Measurements from ENCODE around the gene KRT12.
A peak's percentile ranks its signal among the peaks of the same experiment; 100 is the strongest.

Gene KRT12

DNA sequence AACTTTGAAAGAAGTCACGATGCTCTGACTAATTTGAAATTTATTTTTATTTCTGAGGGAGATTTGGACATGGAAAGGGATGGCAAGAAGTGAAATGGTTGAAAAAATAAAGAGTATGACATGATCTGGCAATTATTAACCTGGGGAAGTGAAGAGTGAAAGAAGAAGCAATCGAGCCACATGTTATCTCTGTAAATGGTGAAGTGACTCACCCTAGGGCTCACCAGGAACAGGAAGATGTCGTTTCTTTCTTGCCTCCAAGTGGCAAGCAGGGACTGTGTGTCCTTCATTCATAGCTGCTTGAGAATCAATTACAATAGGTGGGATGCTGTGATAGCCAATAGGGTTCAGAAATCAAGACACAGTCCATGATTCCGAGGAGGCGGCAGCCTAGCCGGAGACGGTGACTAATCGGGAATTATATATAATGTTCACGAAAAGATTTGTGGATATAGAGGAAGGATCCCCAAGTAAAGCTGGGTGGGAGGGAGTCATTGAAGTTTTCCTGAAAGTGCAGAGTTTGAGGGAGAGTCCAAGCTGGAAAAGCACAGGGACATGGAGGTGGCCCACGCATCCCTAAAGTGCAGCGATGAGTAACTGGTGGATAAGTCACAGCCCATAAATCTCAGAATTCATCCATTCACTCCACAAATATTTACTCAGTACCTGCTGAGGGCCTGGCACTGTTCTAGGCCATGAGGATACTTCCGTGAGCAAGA lies 36.3 kb upstream of the KRT12 start:
- Mint-ChIP-seq H3K9me3 (no peaks in the 10 kb centered on the region), H3K36me3 (ENCODE audit: low read depth) (no peaks in the 10 kb centered on the region), H3K27me3 (ENCODE audit: low read depth) (peaks cover 13% of the 10 kb centered on the region)

DNA sequence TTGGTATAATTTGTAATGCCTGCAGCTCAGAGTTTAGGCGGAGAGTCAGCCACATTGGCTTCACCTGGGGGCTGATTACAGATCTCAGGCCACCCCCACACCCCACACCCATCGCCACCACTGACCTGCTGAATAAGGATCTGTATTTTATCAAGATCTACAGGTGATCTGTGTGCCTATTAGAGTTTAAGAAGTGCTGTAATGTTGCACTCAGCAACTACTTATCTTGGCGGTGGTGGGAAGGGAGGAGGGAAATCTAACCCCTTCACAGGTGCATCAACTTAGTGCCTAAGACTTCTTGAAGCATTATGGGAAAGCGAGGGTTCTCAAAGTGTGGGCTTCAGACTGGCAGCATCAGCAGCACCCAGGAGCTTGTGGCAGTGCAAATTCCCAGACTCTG lies 35.5 kb upstream of the KRT12 start:
- H3K27me3 Mint-ChIP-seq (ENCODE audit: low read depth) = peaks cover 13% of the 10 kb centered on the region
- H3K9me3 Mint-ChIP-seq = no peaks in the 10 kb centered on the region
- H3K27ac Mint-ChIP-seq = no peak overlapping the region
- H3K36me3 Mint-ChIP-seq (ENCODE audit: low read depth) = no peaks in the 10 kb centered on the region
- H3K4me1 Mint-ChIP-seq = no peaks in the 10 kb centered on the region
- H3K4me3 Mint-ChIP-seq = no peak overlapping the region
- TF ChIP-seq CTCF (IDR thresholded peaks at IDR 0.05; ENCODE audit: unreplicated experiment in 3 of 3) = no peak

More for the DNA sequence above, 36.3 kb upstream of the KRT12 start:
- Mint-ChIP-seq H3K4me3 (no peak overlapping the region), H3K4me1 (peaks cover under 1% of the 10 kb centered on the region), H3K27ac (peak overlapping the region; percentile 14 to 74 (median 28))
- TF ChIP-seq CTCF (IDR thresholded peaks at IDR 0.05; ENCODE audit: unreplicated experiment in 3 of 3) = no peak

- Mint-ChIP-seq H3K4me3 (no peak overlapping the region), H3K27ac (no peak overlapping the region), H3K36me3 (ENCODE audit: low read depth) (no peaks in the 10 kb centered on the region)
Observed at GRCh38 chr17:40901981-40902474, 35.0 kb upstream of the KRT12 start.

GRCh38 chr17:40900809-40901356 lies 33.9 kb upstream of the KRT12 start:
- Mint-ChIP-seq H3K9me3 (no peaks in the 10 kb centered on the region), H3K4me1 (no peaks in the 10 kb centered on the region), H3K36me3 (ENCODE audit: low read depth) (no peaks in the 10 kb centered on the region), H3K27ac (no peak overlapping the region), H3K27me3 (ENCODE audit: low read depth) (peaks cover 11% of the 10 kb centered on the region), H3K4me3 (no peak overlapping the region)
- no peak for TF ChIP-seq CTCF (IDR thresholded peaks at IDR 0.05; ENCODE audit: unreplicated experiment in 3 of 3)

More at GRCh38 chr17:40901981-40902474, 35.0 kb upstream of the KRT12 start:
- Mint-ChIP-seq H3K27me3 (ENCODE audit: low read depth) (peaks cover 13% of the 10 kb centered on the region), H3K9me3 (no peaks in the 10 kb centered on the region), H3K4me1 (no peaks in the 10 kb centered on the region)
- no peak for TF ChIP-seq CTCF (IDR thresholded peaks at IDR 0.05; ENCODE audit: unreplicated experiment in 3 of 3)

- no peak overlapping the region for H3K4me3 Mint-ChIP-seq
- no peaks in the 10 kb centered on the region for H3K9me3 Mint-ChIP-seq
- no peak for TF ChIP-seq CTCF (IDR thresholded peaks at IDR 0.05; ENCODE audit: unreplicated experiment in 3 of 3)
- H3K4me1 Mint-ChIP-seq = no peaks in the 10 kb centered on the region
- no peak overlapping the region for H3K27ac Mint-ChIP-seq
- H3K27me3 Mint-ChIP-seq (ENCODE audit: low read depth) = peaks cover 17% of the 10 kb centered on the region
- no peaks in the 10 kb centered on the region for H3K36me3 Mint-ChIP-seq (ENCODE audit: low read depth)
Observed at GRCh38 chr17:40896916-40897455, 30.0 kb upstream of the KRT12 start.
